HCT116 (cell line): ENCODE measurements around the gene RANGRF. TPM values are rescaled to one million over a fixed set of nuclear protein-coding genes. Genes with fewer than 3 reads are reported as not detected.

Source experiments
- ATAC-seq: fragments of 200-7000 bp; cut with Tn5 transposase; 2 replicates; pipeline ENCODE4 v1.9.1; 2020; ENCODE audit warnings: mild to moderate bottlenecking, moderate library complexity
- BruUV-seq: library from RNA; stranded (reverse); fragments of 400-500 nt; replicated peaks from 2 replicates; lab custom pipeline; 2021; lab: Mats Ljungman, UMichigan
- CTCF ChIA-PET: fragments of 300-600 bp; sonication (Branson Sonifier 250); formaldehyde crosslinking; loops from one replicate; lab custom pipeline; 2021; ENCODE audit warnings: antibody characterized with exemption; lab: Charles Lee
- POLR2A ChIA-PET: fragments of 300-600, 350-600 bp; sonication (Branson Sonifier 250); formaldehyde crosslinking; loops from one replicate; lab custom pipeline; 2021; ENCODE audit warnings: antibody characterized with exemption; lab: Charles Lee
- RAD21 ChIA-PET, 2 experiments: fragments of 300-600 bp; sonication (Branson Sonifier 250); formaldehyde crosslinking; loops; one replicate each; lab custom pipeline; 2023; ENCODE audit warnings: low total read pairs in 2 of 2; ENCODE audit not compliant: uncharacterized antibody in 2 of 2, unreplicated experiment in 2 of 2, low non-redundant PET in 1 of 2; lab: Charles Lee
- DNase-seq: peaks from one replicate; pipeline ENCODE4 v3.0.0-alpha.2; 2010; ENCODE audit warnings: low read depth, low spot score
- H2AFZ ChIP-seq: fragments of 200-600 bp; shearing (Covaris generic), sonication (generic); 2 replicates; pipeline ENCODE4 v1.6.1; 2017; ENCODE audit warnings: low read depth, mixed run types, mixed read lengths, antibody characterized with exemption, low read length; ENCODE audit not compliant: poor library complexity, severe bottlenecking
- H3K27ac ChIP-seq: 2 replicates; pipeline ENCODE4 v1.5.1; 2012; ENCODE audit warnings: low read depth, low read length
- H3K27me3 ChIP-seq: fragments of 200-600 bp; sonication (generic); 2 replicates; pipeline ENCODE4 v1.6.1; 2016; ENCODE audit warnings: mixed run types, low read length, mixed read lengths; ENCODE audit not compliant: insufficient read depth
- H3K36me3 ChIP-seq, 2 experiments: fragments of 200-500 bp in 1 of 2; fragments of 200-600 bp in 1 of 2; sonication (Bioruptor generic) in 1 of 2; sonication (generic) in 1 of 2; 2 replicates each; pipeline versions ENCODE4 v1.5.1 to v1.6.1; 2014 to 2016; ENCODE audit warnings: low read length in 2 of 2, inconsistent platforms in 1 of 2, mixed read lengths in 1 of 2, mixed run types in 1 of 2; ENCODE audit not compliant: insufficient read depth in 2 of 2, control insufficient read depth in 1 of 2
- H3K4me1 ChIP-seq, 2 experiments: fragments of 200-600 bp in 1 of 2; sonication (generic) in 1 of 2; 2 replicates each; pipeline versions ENCODE4 v1.5.1 to v1.6.1; 2012 to 2017; ENCODE audit warnings: low read length in 2 of 2, inconsistent platforms in 1 of 2, mild to moderate bottlenecking in 1 of 2, mixed read lengths in 1 of 2, mixed run types in 1 of 2, moderate library complexity in 1 of 2; ENCODE audit not compliant: insufficient read depth in 2 of 2, control insufficient read depth in 1 of 2
- H3K4me2 ChIP-seq: fragments of 200-600 bp; sonication (generic); 2 replicates; pipeline ENCODE4 v1.6.1; 2017; ENCODE audit warnings: mixed run types, low read length, mixed read lengths
- H3K4me3 ChIP-seq, 2 experiments: fragments of 200-600 bp in 1 of 2; sonication (generic) in 1 of 2; replicated peaks in 1 of 2; 2 replicates each; pipeline ENCODE4 v1.5.1; 2011 to 2016; ENCODE audit warnings: low read length in 2 of 2, control low read depth in 1 of 2, low read depth in 1 of 2, mild to moderate bottlenecking in 1 of 2, mixed read lengths in 1 of 2, mixed run types in 1 of 2
- H3K79me2 ChIP-seq: fragments of 200-600 bp; sonication (generic); 2 replicates; pipeline ENCODE4 v1.6.1; 2017; ENCODE audit warnings: mild to moderate bottlenecking, mixed run types, low read length, moderate library complexity, mixed read lengths; ENCODE audit not compliant: insufficient read depth
- H3K9ac ChIP-seq: fragments of 200-600 bp; sonication (generic); 2 replicates; pipeline ENCODE4 v1.6.1; 2016; ENCODE audit warnings: low read length, mixed read lengths
- H3K9me2 ChIP-seq: fragments of 200-600 bp; sonication (generic), shearing (Covaris generic); 2 replicates; pipeline ENCODE4 v1.6.1; 2017; ENCODE audit warnings: mixed run types, mild to moderate bottlenecking, moderate library complexity; ENCODE audit not compliant: insufficient read depth
- H3K9me3 ChIP-seq, 2 experiments: fragments of 200-500 bp in 1 of 2; fragments of 200-600 bp in 1 of 2; sonication (Bioruptor generic) in 1 of 2; sonication (generic) in 1 of 2; 2 replicates each; pipeline ENCODE4 v1.6.1; 2014 to 2017; ENCODE audit warnings: low read length in 2 of 2, mixed read lengths in 2 of 2, inconsistent platforms in 1 of 2, low read depth in 1 of 2, mild to moderate bottlenecking in 1 of 2, mixed run types in 1 of 2, moderate library complexity in 1 of 2; ENCODE audit not compliant: control insufficient read depth in 1 of 2, insufficient read depth in 1 of 2
- H4K20me1 ChIP-seq: fragments of 200-600 bp; sonication (generic), shearing (Covaris generic); 2 replicates; pipeline ENCODE4 v1.6.1; 2017; ENCODE audit warnings: mixed run types, mild to moderate bottlenecking, moderate library complexity; ENCODE audit not compliant: insufficient read depth
- ATF3 ChIP-seq: IDR thresholded peaks from 2 replicates; pipeline ENCODE4 v1.6.1; 2012
- CBX3 ChIP-seq: IDR thresholded peaks from 2 replicates; pipeline ENCODE4 v1.6.1; 2012; ENCODE audit warnings: low read depth
- EZH2phosphoT487 ChIP-seq: fragments of 200-600 bp; IDR thresholded peaks from 2 replicates; pipeline ENCODE4 v1.6.1; 2018; ENCODE audit warnings: antibody characterized with exemption, borderline replicate concordance
- MAX ChIP-seq: IDR thresholded peaks from 2 replicates; pipeline ENCODE4 v1.6.1; 2012
- POLR2A ChIP-seq: IDR thresholded peaks from 2 replicates; pipeline ENCODE4 v1.7.0; 2011; ENCODE audit warnings: borderline replicate concordance; ENCODE audit not compliant: insufficient read depth, insufficient read length; ENCODE audit errors: extremely low read depth
- RAD21 ChIP-seq: IDR thresholded peaks from 2 replicates; pipeline ENCODE4 v1.6.1; 2012; ENCODE audit warnings: low read depth, mild to moderate bottlenecking
- REST ChIP-seq: IDR thresholded peaks from 2 replicates; pipeline ENCODE4 v1.6.1; 2012; ENCODE audit warnings: low read depth
- SIN3A ChIP-seq: IDR thresholded peaks from 2 replicates; pipeline ENCODE4 v1.6.1; 2012; ENCODE audit warnings: low read depth
- SP1 ChIP-seq: IDR thresholded peaks from 2 replicates; pipeline ENCODE4 v1.6.1; 2012; ENCODE audit warnings: low read depth
- YY1 ChIP-seq: IDR thresholded peaks from 2 replicates; pipeline ENCODE4 v1.6.1; 2011; ENCODE audit warnings: low read length, low read depth, moderate library complexity, mild to moderate bottlenecking; ENCODE audit not compliant: insufficient replicate concordance; ENCODE audit errors: extremely low read depth
- ZBTB33 ChIP-seq: IDR thresholded peaks from 2 replicates; pipeline ENCODE4 v1.6.1; 2011; ENCODE audit warnings: mild to moderate bottlenecking, low read length, moderate library complexity; ENCODE audit not compliant: insufficient replicate concordance; ENCODE audit errors: extremely low read depth
- ZNF274 ChIP-seq: fragments of 200-500 bp; sonication (Bioruptor generic); IDR thresholded peaks from 2 replicates; pipeline ENCODE4 v1.6.1; 2014; ENCODE audit warnings: mild to moderate bottlenecking, low read depth, low read length, inconsistent platforms
- intact Hi-C: fragments of 100-400 bp; cut with micrococcal nuclease; formaldehyde crosslinking; loops from 2 replicates; pipeline ENCODE4 v1.10.0; 2022
- total RNA-seq: library from RNA; stranded (reverse); gene quantifications from one replicate; pipeline ENCODE4 v1.2.1, GENCODE V29; 2021; ENCODE audit not compliant: unreplicated experiment

The RANGRF gene
- total RNA-seq, 1 experiment from 2014 or later = 33.2 TPM

GRCh38 chr17:8283356-8283755, 5.1 kb upstream of the RANGRF start:
- Histone ChIP-seq H3K27ac (no peak overlapping the region), H3K36me3 (no peaks in the 10 kb centered on the region), H3K27me3 (no peaks in the 10 kb centered on the region), H3K9ac (no peak overlapping the region), H3K4me1 (peaks cover 8 to 15% of the 10 kb centered on the region in 2 experiments), H3K79me2 (no peaks in the 10 kb centered on the region), H3K4me3 (no peak overlapping the region), H3K9me2 (no peaks in the 10 kb centered on the region), H2AFZ (no peak overlapping the region), H4K20me1 (no peaks in the 10 kb centered on the region), H3K4me2 (no peak overlapping the region), H3K9me3 (no peaks in the 10 kb centered on the region)
- DNase-seq (no peak), ATAC-seq (no peak)
- POLR2A ChIA-PET = interaction anchor here (2.2 kb wide), 1 partner anchor 12 kb away, joined by 9 read pairs; the partner anchor contains the start of gene SLC25A35
- RAD21 ChIA-PET = no interaction called here
- TF ChIP-seq ATF3 (no peak), SP1 (no peak), RAD21 (no peak), SIN3A (no peak)
- CTCF ChIA-PET = no interaction called here
- intact Hi-C loops = no loop called here
- BruUV-seq = no TSS peak

- H3K9me3 ChIP-seq = no peaks in the 10 kb centered on the region
- no peak overlapping the region for H3K27ac ChIP-seq
- no peak for ATAC-seq
- no peak for DNase-seq
- peaks cover 8 to 20% of the 10 kb centered on the region in 2 experiments for H3K4me1 ChIP-seq
- H3K27me3 ChIP-seq = no peaks in the 10 kb centered on the region
- ChIA-PET RAD21 (no interaction called here), CTCF (no interaction called here), POLR2A (interaction anchor here (2.2 kb wide), 1 partner anchor 11 kb away, joined by 9 read pairs; the partner anchor contains the start of gene SLC25A35)
- H3K9ac ChIP-seq = no peak overlapping the region
- H4K20me1 ChIP-seq = no peaks in the 10 kb centered on the region
- no peak overlapping the region for H3K4me3 ChIP-seq
- no peak overlapping the region for H2AFZ ChIP-seq
- no TSS peak for BruUV-seq
- H3K4me2 ChIP-seq = no peak overlapping the region
- no peaks in the 10 kb centered on the region for H3K36me3 ChIP-seq
- intact Hi-C loops = no loop called here
- H3K79me2 ChIP-seq = no peaks in the 10 kb centered on the region
- no peaks in the 10 kb centered on the region for H3K9me2 ChIP-seq
- no peak for TF ChIP-seq SP1
- no peak for TF ChIP-seq EZH2phosphoT487
- TF ChIP-seq REST = no peak
- no peak for TF ChIP-seq ATF3
- no peak for TF ChIP-seq ZBTB33
- no peak for TF ChIP-seq YY1
- no peak for TF ChIP-seq ZNF274
- TF ChIP-seq MAX = no peak
- TF ChIP-seq CBX3 = no peak
- TF ChIP-seq POLR2A = no peak
These were observed 4.3 kb upstream of the RANGRF start for GRCh38 chr17:8284126-8284525.
